Kidney (tissue), 14 donors: Measurements from ENCODE around the gene DNASE1L3. TPM values are rescaled to one million over a fixed set of nuclear protein-coding genes. Genes with fewer than 3 reads are reported as not detected.
A peak's percentile ranks its signal among the peaks of the same experiment; 100 is the strongest.

Experiments
- DNase-seq, 5 donors: peaks; one replicate each; pipeline ENCODE4 v3.0.0-alpha.2; 2013 to 2020
- FAIRE-seq: peaks from 2 replicates; lab custom pipeline; 2012; peaks lifted over from hg19 to GRCh38; lab: Jason Lieb, UNC
- H3K27ac ChIP-seq, 2 donors: one replicate each; pipeline ENCODE4 v1.7.0; 2013; ENCODE audit warnings: low read depth in 2 of 2, low read length in 2 of 2, inconsistent platforms in 1 of 2
- H3K27me3 ChIP-seq: one replicate; pipeline ENCODE4 v1.7.1; 2013; ENCODE audit warnings: low read length, inconsistent platforms; ENCODE audit not compliant: control insufficient read depth, insufficient read depth
- H3K36me3 ChIP-seq, 3 donors: one replicate each; pipeline versions ENCODE4 v1.7.0 to v1.7.1; 2013; ENCODE audit warnings: low read length in 3 of 3, control low read depth in 1 of 3, inconsistent platforms in 1 of 3; ENCODE audit not compliant: insufficient read depth in 3 of 3, control insufficient read depth in 2 of 3
- H3K4me1 ChIP-seq, 3 donors: one replicate each; pipeline versions ENCODE4 v1.7.0 to v1.7.1; 2013; ENCODE audit warnings: low read length in 3 of 3, inconsistent platforms in 1 of 3, low read depth in 1 of 3; ENCODE audit not compliant: control insufficient read depth in 2 of 3, insufficient read depth in 2 of 3
- H3K4me3 ChIP-seq, 3 donors: one replicate each; pipeline versions ENCODE4 v1.7.0 to v1.8.1; 2013; ENCODE audit warnings: low read length in 3 of 3, control low read depth in 1 of 3, inconsistent platforms in 1 of 3
- H3K9ac ChIP-seq, 3 donors: one replicate each; pipeline versions ENCODE4 v1.7.0 to v1.7.1; 2013; ENCODE audit warnings: low read length in 3 of 3, control low read depth in 1 of 3, inconsistent platforms in 1 of 3
- H3K9me3 ChIP-seq, 3 donors: one replicate each; pipeline versions ENCODE4 v1.7.0 to v1.7.1; 2013; ENCODE audit warnings: low read length in 3 of 3, control low read depth in 1 of 3, inconsistent platforms in 1 of 3; ENCODE audit not compliant: control insufficient read depth in 2 of 3, insufficient read depth in 1 of 3
- intact Hi-C: fragments of 100-400 bp; cut with DNase I; formaldehyde crosslinking; loops from one replicate; pipeline ENCODE4 v1.11.1; 2022
- polyA plus RNA-seq: library from polyadenylated mRNA; stranded (reverse); fragments of 350-450 nt; fragmentation: Illumina TruSeq; extraction: RNeasy Lipid Tissue Mini Kit (QIAGEN cat#74804); gene quantifications from one replicate; pipeline ENCODE4 v1.2.3, GENCODE V29; 2014; ENCODE audit warnings: low read depth, low replicate concordance; ENCODE audit not compliant: insufficient read depth
- total RNA-seq: library from RNA; stranded (reverse); fragmentation: NEBNext Ultra II Directional; extraction: Animal tissue kit (Norgen Biotek cat#: 25700); gene quantifications from one replicate; pipeline ENCODE4 v1.2.1, GENCODE V29; 2021
- TF ChIP-seq, protein P1 (sequence below): IDR thresholded peaks from 3 replicates; pipeline ENCODE4 v1.5.1; 2012; ENCODE audit warnings: mild to moderate bottlenecking, moderate library complexity, borderline replicate concordance; ENCODE audit not compliant: insufficient read depth; ENCODE audit errors: extremely low read depth
- donor health status: control.
- donor health status: control.
- donor health status: control.
- donor health status: control.
- donor health status: control.
- donor health status: DM: yes; HTN: yes; CAD: no.
- donor health status: Normal renal cell carcinoma (clear cell type).

The DNASE1L3 gene
- total and polyA plus RNA-seq, 2 donors from 2014 or later, result 24.9 to 27.5 TPM

DNA sequence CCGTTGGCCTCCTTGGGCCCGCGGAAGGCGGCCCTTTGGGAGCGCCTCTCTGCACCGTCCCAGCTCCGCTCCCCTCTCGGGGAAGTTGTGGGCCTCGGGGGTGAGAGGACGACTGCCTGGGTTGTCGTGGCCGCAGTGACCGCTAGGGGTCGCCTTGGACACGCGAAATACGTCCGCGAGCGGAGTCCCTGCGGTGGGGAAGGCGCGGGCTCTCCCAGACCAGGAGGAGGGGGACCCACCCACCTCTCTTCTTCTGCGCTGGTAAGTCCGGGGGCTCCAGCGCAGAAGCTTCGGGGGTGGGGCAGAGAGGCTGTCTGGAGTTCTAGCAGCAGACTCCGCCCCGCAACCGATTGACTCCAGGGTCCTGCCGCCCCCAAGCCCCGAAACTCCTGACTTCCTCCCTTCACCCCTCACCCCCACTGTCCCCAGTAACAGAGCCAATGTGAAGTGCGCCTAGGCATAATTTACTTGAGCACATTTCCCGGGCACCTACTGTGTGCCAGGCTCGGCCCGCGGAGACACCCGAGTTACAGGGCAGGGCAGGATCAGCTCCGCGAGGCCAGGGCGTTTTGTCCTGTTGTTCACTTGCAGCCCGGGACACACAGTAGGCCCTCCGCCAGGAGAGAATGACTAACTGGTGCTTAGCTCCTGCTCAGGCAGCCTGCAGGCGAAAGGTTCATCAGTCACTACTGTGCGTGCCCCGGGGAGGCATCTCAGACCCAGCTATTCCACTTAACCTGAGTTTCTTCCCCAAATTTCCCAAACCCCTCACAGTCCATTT lies 32.8 kb downstream of the DNASE1L3 start:
- intact Hi-C loops, result no loop called here
- FAIRE-seq, result no peak
- peak overlapping the region in 1 of 3 donors; percentile 55 for H3K4me3 ChIP-seq
- no peaks in the 10 kb centered on the region for H3K9me3 ChIP-seq
- H3K27me3 ChIP-seq, result no peaks in the 10 kb centered on the region
- no peaks in the 10 kb centered on the region for H3K36me3 ChIP-seq
- peak overlapping the region in 1 of 3 donors; percentile 55 for H3K9ac ChIP-seq
- no peak overlapping the region for H3K27ac ChIP-seq
- H3K4me1 ChIP-seq, result peaks cover 0 to 33% (median 22%) of the 10 kb centered on the region in 3 donors
- TF ChIP-seq, protein P1, sequence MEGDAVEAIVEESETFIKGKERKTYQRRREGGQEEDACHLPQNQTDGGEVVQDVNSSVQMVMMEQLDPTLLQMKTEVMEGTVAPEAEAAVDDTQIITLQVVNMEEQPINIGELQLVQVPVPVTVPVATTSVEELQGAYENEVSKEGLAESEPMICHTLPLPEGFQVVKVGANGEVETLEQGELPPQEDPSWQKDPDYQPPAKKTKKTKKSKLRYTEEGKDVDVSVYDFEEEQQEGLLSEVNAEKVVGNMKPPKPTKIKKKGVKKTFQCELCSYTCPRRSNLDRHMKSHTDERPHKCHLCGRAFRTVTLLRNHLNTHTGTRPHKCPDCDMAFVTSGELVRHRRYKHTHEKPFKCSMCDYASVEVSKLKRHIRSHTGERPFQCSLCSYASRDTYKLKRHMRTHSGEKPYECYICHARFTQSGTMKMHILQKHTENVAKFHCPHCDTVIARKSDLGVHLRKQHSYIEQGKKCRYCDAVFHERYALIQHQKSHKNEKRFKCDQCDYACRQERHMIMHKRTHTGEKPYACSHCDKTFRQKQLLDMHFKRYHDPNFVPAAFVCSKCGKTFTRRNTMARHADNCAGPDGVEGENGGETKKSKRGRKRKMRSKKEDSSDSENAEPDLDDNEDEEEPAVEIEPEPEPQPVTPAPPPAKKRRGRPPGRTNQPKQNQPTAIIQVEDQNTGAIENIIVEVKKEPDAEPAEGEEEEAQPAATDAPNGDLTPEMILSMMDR, result peak; percentile 95
- DNase-seq, result peak; percentile 90 to 96 (median 93)

DNA sequence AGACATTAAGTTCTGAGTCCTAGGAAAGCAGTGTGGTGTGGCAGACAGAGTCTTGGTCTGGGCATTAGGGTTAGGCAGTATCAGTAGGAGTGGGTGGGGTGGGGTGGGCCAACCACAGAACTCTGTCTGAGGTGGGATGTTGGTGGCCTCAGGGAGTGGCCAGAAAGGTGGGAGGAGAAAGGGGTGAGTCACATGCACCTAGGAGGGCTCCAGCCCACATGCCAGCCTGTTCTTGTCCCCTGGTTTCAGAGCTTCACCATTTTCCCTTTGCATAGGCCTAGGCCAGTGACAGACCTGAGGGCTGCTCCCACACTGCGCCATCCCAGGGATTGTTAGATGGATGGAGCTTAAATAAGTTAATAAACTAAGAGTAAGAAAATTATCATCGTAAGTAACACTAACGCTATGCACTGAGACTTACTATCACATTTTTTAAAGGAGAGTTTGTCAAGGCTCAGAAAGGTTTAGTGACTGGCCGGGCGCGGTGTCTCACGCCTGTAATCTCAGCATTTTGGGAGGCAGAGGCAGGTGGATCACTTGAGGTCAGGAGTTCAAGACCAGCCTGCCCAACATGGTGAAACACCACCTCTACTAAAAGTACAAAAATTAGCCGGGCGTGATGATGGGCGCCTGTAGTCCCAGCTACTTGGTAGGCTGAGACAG lies 33.8 kb downstream of the DNASE1L3 start:
- no peaks in the 10 kb centered on the region for H3K27me3 ChIP-seq
- DNase-seq (no peak), FAIRE-seq (no peak)
- no peaks in the 10 kb centered on the region for H3K36me3 ChIP-seq
- H3K4me1 ChIP-seq, result peaks cover 0 to 33% (median 22%) of the 10 kb centered on the region in 3 donors
- H3K9ac ChIP-seq, result peak overlapping the region in 1 of 3 donors; percentile 19
- no peaks in the 10 kb centered on the region for H3K9me3 ChIP-seq
- no peak overlapping the region for H3K27ac ChIP-seq
- intact Hi-C loops, result no loop called here
- H3K4me3 ChIP-seq, result no peak overlapping the region
- TF ChIP-seq, protein P1, result no peak

DNA sequence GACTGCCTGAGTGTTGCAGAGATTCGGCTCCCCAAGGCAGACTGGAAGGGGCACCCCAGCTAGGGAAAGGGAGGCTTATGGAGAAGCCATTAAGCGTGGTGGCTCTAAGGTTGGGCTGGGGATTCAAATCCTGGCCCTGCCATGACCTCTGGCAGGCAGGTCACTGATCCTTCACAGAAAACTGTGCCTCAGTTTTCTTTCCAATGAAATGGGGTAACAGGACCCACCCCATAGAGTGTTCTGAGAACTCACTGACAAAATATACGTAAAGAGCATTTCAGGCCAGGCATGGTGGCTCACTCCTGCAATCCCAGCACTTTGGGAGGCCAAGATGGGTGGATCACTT lies 34.6 kb downstream of the DNASE1L3 start:
- no peaks in the 10 kb centered on the region for H3K9me3 ChIP-seq
- H3K4me1 ChIP-seq, result peaks cover 0 to 33% (median 22%) of the 10 kb centered on the region in 3 donors
- intact Hi-C loops, result no loop called here
- no peaks in the 10 kb centered on the region for H3K27me3 ChIP-seq
- DNase-seq (no peak), FAIRE-seq (no peak)
- no peak overlapping the region for H3K9ac ChIP-seq
- H3K27ac ChIP-seq, result peak overlapping the region; percentile 63 to 81
- peak overlapping the region in 1 of 3 donors; percentile 17 for H3K4me3 ChIP-seq
- TF ChIP-seq, protein P1, result no peak
- H3K36me3 ChIP-seq, result no peaks in the 10 kb centered on the region
